ENCODE results near the gene TSC2. TPM values are rescaled to one million over a fixed set of nuclear protein-coding genes. Genes with fewer than 3 reads are reported as not detected.
"Not testable (repeated sequence)": the region's sequence is repeated elsewhere in the genome, so short reads cannot be mapped to it uniquely, and the experiment has no call there.

Gene TSC2
- polyA plus RNA-seq, 1 donor, result 92.4 TPM

GRCh38 chr16:2106211-2106610, 58.4 kb downstream of the TSC2 start:
- DNase-seq, result not testable (repeated sequence)

GRCh38 chr16:2107121-2107790, 59.5 kb downstream of the TSC2 start:
- DNase-seq, result not testable (repeated sequence)

GRCh38 chr16:2107791-2108125, 60.0 kb downstream of the TSC2 start:
- DNase-seq, result not testable (repeated sequence)

GRCh38 chr16:2108446-2109270, 60.9 kb downstream of the TSC2 start:
- not testable (repeated sequence) for DNase-seq

- not testable (repeated sequence) for DNase-seq
Observed at GRCh38 chr16:2109271-2109580, 61.4 kb downstream of the TSC2 start.

GRCh38 chr16:2109872-2110271, 62.1 kb downstream of the TSC2 start:
- DNase-seq, result not testable (repeated sequence)

GRCh38 chr16:2110332-2111008, 62.7 kb downstream of the TSC2 start:
- DNase-seq, result not testable (repeated sequence)

- DNase-seq, result not testable (repeated sequence)
Observed at GRCh38 chr16:2111009-2111353, 63.2 kb downstream of the TSC2 start.

- DNase-seq, result not testable (repeated sequence)
Observed at GRCh38 chr16:2111412-2112335, 63.9 kb downstream of the TSC2 start.

- DNase-seq, result not testable (repeated sequence)
Observed at GRCh38 chr16:2112539-2113106, 64.8 kb downstream of the TSC2 start.

GRCh38 chr16:2114225-2114624, 66.4 kb downstream of the TSC2 start:
- not testable (repeated sequence) for DNase-seq

- not testable (repeated sequence) for DNase-seq
Observed at GRCh38 chr16:2114885-2115590, 67.3 kb downstream of the TSC2 start.

GRCh38 chr16:2115591-2115973, 67.8 kb downstream of the TSC2 start:
- no peak for DNase-seq

- DNase-seq, result not testable (repeated sequence)
Observed at GRCh38 chr16:2116428-2116827, 68.6 kb downstream of the TSC2 start.

- DNase-seq, result not testable (repeated sequence)
Observed at GRCh38 chr16:2117341-2117740, 69.6 kb downstream of the TSC2 start.

- not testable (repeated sequence) for DNase-seq
Observed at GRCh38 chr16:2117960-2118722, 70.4 kb downstream of the TSC2 start.

GRCh38 chr16:2121325-2121724, 73.5 kb downstream of the TSC2 start:
- not testable (repeated sequence) for DNase-seq

- DNase-seq, result no peak
Observed at GRCh38 chr16:2121853-2122252, 74.1 kb downstream of the TSC2 start.

- no peak for DNase-seq
Observed at GRCh38 chr16:2122429-2122828, 74.6 kb downstream of the TSC2 start.

- DNase-seq, result not testable (repeated sequence)
Observed at GRCh38 chr16:2122934-2123683, 75.3 kb downstream of the TSC2 start.
